ENCODE results near the gene DENND11.

Gene DENND11

GRCh38 chr7:141676618-141677017 is 25.3 kb downstream of the DENND11 start:
- DNase-seq: no peak

- no peak for DNase-seq
Measured at GRCh38 chr7:141675436-141676215, 26.3 kb downstream of the DENND11 start.

GRCh38 chr7:141674702-141675101 is 27.3 kb downstream of the DENND11 start:
- no peak for DNase-seq

GRCh38 chr7:141674171-141674671 is 27.7 kb downstream of the DENND11 start:
- no peak for DNase-seq

GRCh38 chr7:141673346-141673745 is 28.6 kb downstream of the DENND11 start:
- DNase-seq: no peak

GRCh38 chr7:141671705-141672496 is 30.1 kb downstream of the DENND11 start:
- no peak for DNase-seq

- no peak for DNase-seq
Measured at GRCh38 chr7:141668853-141669252, 33.1 kb downstream of the DENND11 start.

GRCh38 chr7:141666071-141666470 is 35.9 kb downstream of the DENND11 start:
- DNase-seq: no peak

- DNase-seq: no peak
Measured at GRCh38 chr7:141665208-141666035, 36.5 kb downstream of the DENND11 start.

GRCh38 chr7:141664450-141664849 is 37.5 kb downstream of the DENND11 start:
- DNase-seq: no peak

GRCh38 chr7:141663081-141663849 is 38.7 kb downstream of the DENND11 start:
- DNase-seq: no peak

GRCh38 chr7:141660259-141660658 is 41.7 kb downstream of the DENND11 start:
- no peak for DNase-seq

GRCh38 chr7:141659501-141659900 is 42.5 kb downstream of the DENND11 start:
- no peak for DNase-seq

GRCh38 chr7:141654551-141654950 is 47.4 kb downstream of the DENND11 start:
- DNase-seq: peak; percentile 44

GRCh38 chr7:141652691-141653090 is 49.3 kb downstream of the DENND11 start:
- no peak for DNase-seq
